Neuronal stem cell (in vitro differentiated cells): ENCODE results near the gene TUSC2.
A peak's percentile ranks its signal among the peaks of the same experiment; 100 is the strongest.

Experiments used
- DNase-seq: peaks from one replicate; pipeline ENCODE4 v3.0.0-alpha.2; 2013; ENCODE audit warnings: low spot score
- H2AFZ ChIP-seq: one replicate; pipeline ENCODE4 v1.6.1; 2013; ENCODE audit warnings: mild to moderate bottlenecking, low read length, inconsistent platforms
- H2AK5ac ChIP-seq: 2 replicates; pipeline ENCODE4 v1.6.1; 2013; ENCODE audit warnings: low read depth, mild to moderate bottlenecking, inconsistent platforms, low read length, moderate library complexity, mixed read lengths
- H2BK120ac ChIP-seq: 2 replicates; pipeline ENCODE4 v1.6.1; 2013; ENCODE audit warnings: low read depth, mild to moderate bottlenecking, inconsistent platforms, low read length, moderate library complexity, mixed read lengths
- H2BK12ac ChIP-seq: one replicate; pipeline ENCODE4 v1.6.1; 2013; ENCODE audit warnings: low read length, inconsistent platforms
- H2BK15ac ChIP-seq: 2 replicates; pipeline ENCODE4 v1.6.1; 2013; ENCODE audit warnings: mild to moderate bottlenecking, low read length, inconsistent platforms, mixed read lengths
- H2BK5ac ChIP-seq: one replicate; pipeline ENCODE4 v1.6.1; 2013; ENCODE audit warnings: inconsistent platforms, mild to moderate bottlenecking, low read length, moderate library complexity
- H3K14ac ChIP-seq: one replicate; pipeline ENCODE4 v1.6.1; 2013; ENCODE audit warnings: low read length, inconsistent platforms
- H3K18ac ChIP-seq: 2 replicates; pipeline ENCODE4 v1.6.1; 2013; ENCODE audit warnings: low read length, inconsistent platforms
- H3K23ac ChIP-seq: 2 replicates; pipeline ENCODE4 v1.6.1; 2013; ENCODE audit warnings: low read depth, mild to moderate bottlenecking, mixed read lengths, low read length, inconsistent platforms; ENCODE audit not compliant: poor library complexity
- H3K27ac ChIP-seq: replicated peaks from 3 replicates; pipeline ENCODE4 v1.5.1; 2013; ENCODE audit warnings: low read length, inconsistent platforms
- H3K27me3 ChIP-seq, 3 experiments: 2 replicates each; pipeline ENCODE4 v1.6.1; 2013; ENCODE audit warnings: low read length in 3 of 3, mild to moderate bottlenecking in 2 of 3, inconsistent platforms in 1 of 3, low read depth in 1 of 3, mixed read lengths in 1 of 3, moderate library complexity in 1 of 3; ENCODE audit not compliant: control insufficient read depth in 3 of 3, insufficient read depth in 3 of 3
- H3K36me3 ChIP-seq, 2 donors: replicated peaks in 1 of 2; 2 replicates each; pipeline ENCODE4 v1.6.1; 2013; ENCODE audit warnings: low read length in 2 of 2; ENCODE audit not compliant: control insufficient read depth in 2 of 2, insufficient read depth in 2 of 2
- H3K4ac ChIP-seq: 2 replicates; pipeline ENCODE4 v1.6.1; 2013; ENCODE audit warnings: inconsistent platforms, mild to moderate bottlenecking, low read length, moderate library complexity
- H3K4me1 ChIP-seq, 2 donors: 1 replicate in 1 of 2; 2 replicates in 1 of 2; pipeline ENCODE4 v1.6.1; 2013; ENCODE audit warnings: low read length in 2 of 2, low read depth in 1 of 2; ENCODE audit not compliant: control insufficient read depth in 2 of 2, insufficient read depth in 1 of 2
- H3K4me2 ChIP-seq: one replicate; pipeline ENCODE4 v1.6.1; 2013; ENCODE audit warnings: mild to moderate bottlenecking, low read length, inconsistent platforms; ENCODE audit not compliant: insufficient read depth, poor library complexity, severe bottlenecking
- H3K4me3 ChIP-seq, 2 donors: 2 replicates each; pipeline ENCODE4 v1.5.1; 2013; ENCODE audit warnings: low read length in 2 of 2, mild to moderate bottlenecking in 2 of 2, inconsistent platforms in 1 of 2, moderate library complexity in 1 of 2
- H3K79me1 ChIP-seq: one replicate; pipeline ENCODE4 v1.6.1; 2013; ENCODE audit warnings: low read depth, mild to moderate bottlenecking, inconsistent platforms, low read length, moderate library complexity
- H3K9ac ChIP-seq: one replicate; pipeline ENCODE4 v1.6.1; 2013; ENCODE audit warnings: mild to moderate bottlenecking, low read depth, low read length, inconsistent platforms; ENCODE audit not compliant: poor library complexity
- H3K9me3 ChIP-seq, 2 donors: replicated peaks in 1 of 2; 2 replicates each; pipeline versions ENCODE3 to v1.6.1; 2013; ENCODE audit warnings: low read length in 2 of 2, mild to moderate bottlenecking in 2 of 2, inconsistent platforms in 1 of 2, low read depth in 1 of 2, mixed read lengths in 1 of 2, moderate library complexity in 1 of 2; ENCODE audit not compliant: control insufficient read depth in 2 of 2, insufficient read depth in 1 of 2
- H4K8ac ChIP-seq: one replicate; pipeline ENCODE4 v1.6.1; 2013; ENCODE audit warnings: low read depth, mild to moderate bottlenecking, inconsistent platforms, low read length, moderate library complexity
- H4K91ac ChIP-seq: one replicate; pipeline ENCODE4 v1.6.1; 2013; ENCODE audit warnings: low read length, low read depth, mild to moderate bottlenecking, inconsistent platforms; ENCODE audit not compliant: poor library complexity
- WGBS, 2 donors: extraction: QIAGEN DNeasy Blood & Tissue Kit; methylation state at CpG; one replicate each; pipeline ENCODE4 v1.1.7; 2013; ENCODE audit warnings: missing lambda C conversion rate in 2 of 2, mixed read lengths in 1 of 2; ENCODE audit not compliant: insufficient read length in 2 of 2, insufficient replicate concordance in 1 of 2; ENCODE audit errors: extremely low coverage in 2 of 2; 5-methylcytosine and 5-hydroxymethylcytosine counted together

Gene TUSC2

DNA sequence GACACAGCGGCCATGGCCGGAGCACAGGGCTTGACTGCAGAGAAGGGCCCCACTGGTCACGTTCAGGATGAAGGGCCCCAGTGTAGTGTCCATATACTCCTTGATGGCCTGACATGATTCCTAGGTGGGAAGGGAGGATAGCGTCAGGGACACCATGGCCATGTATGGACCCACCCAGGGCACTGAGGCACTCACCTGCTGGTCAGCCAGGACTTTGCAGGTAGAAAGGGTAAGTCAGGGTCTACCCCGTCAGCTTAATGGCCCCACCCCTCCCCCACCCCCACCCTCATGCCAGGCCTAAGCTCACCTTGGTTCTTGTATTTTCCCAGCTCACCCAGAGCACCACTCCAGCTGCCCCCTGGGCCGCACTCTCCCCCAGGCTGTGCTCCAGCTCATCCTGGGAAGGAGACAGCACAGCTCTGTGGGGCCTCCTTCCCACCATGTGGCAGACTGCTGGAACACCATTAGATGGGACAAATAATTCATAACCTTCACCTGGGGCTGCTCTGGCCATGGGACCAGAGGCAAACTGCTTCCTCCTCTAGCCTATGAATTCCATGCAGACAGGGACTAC, 27.3 kb downstream of the TUSC2 start:
- Histone ChIP-seq H3K4me3 (no peak overlapping the region), H2BK15ac (no peak overlapping the region), H3K18ac (peak overlapping the region; percentile 0), H2AFZ (no peak overlapping the region), H3K79me1 (no peaks in the 10 kb centered on the region), H2AK5ac (peak overlapping the region; percentile 40), H3K27ac (no peak overlapping the region), H3K9me3 (no peaks in the 10 kb centered on the region), H2BK12ac (no peak overlapping the region), H3K4ac (no peak overlapping the region), H2BK5ac (no peak overlapping the region), H3K23ac (no peak overlapping the region), H3K36me3 (no peaks in the 10 kb centered on the region), H2BK120ac (no peak overlapping the region), H4K91ac (no peak overlapping the region), H3K4me1 (peaks cover 12 to 14% of the 10 kb centered on the region in 2 donors), H4K8ac (no peak overlapping the region), H3K14ac (no peak overlapping the region), H3K27me3 (no peaks in the 10 kb centered on the region), H3K4me2 (no peak overlapping the region), H3K9ac (no peak overlapping the region)
- no peak for DNase-seq
- WGBS, 2 donors = no CpG with 5 or more reads among the region's 6 CpGs

DNA sequence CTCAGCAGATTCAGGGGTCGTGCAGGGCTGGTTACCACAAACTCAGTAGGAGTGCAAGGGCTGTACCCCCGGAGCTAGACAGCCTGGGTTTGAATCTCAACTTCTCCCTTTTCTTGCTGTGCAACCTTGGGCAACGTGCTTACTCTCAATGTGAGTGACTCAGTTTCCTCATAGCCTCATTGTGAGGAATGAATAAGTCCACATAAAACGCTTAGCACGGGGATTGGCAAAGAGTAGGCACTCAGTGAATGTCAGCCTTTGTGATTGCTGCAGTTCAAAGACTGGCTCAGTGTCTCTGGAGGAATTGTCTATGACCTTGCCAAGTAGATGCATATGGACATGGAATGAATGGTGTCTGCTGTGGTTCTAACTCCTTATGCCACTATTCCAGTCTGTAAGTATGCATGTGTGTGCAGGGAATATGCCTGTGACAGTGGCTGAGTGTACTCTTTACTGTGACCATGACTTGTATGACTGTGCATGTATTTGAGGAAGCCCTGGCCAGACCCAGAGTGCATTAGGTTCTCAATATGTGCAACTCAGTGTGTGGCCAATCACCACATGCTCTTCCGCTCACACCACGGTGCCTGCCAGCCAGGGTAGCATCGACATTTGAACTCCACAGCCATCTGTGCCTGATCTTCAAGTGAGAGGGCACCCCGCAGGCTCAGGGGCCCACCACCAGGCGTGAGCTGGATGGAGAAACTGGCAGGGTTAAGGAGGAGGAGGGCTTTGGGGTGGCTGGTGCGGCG, 27.9 kb downstream of the TUSC2 start:
- H2BK15ac ChIP-seq = no peak overlapping the region
- H3K9me3 ChIP-seq = no peaks in the 10 kb centered on the region
- no peak overlapping the region for H4K91ac ChIP-seq
- no peak overlapping the region for H2BK12ac ChIP-seq
- H3K14ac ChIP-seq = no peak overlapping the region
- no peak overlapping the region for H3K23ac ChIP-seq
- H3K18ac ChIP-seq = peak overlapping the region; percentile 0
- no peak overlapping the region for H2BK120ac ChIP-seq
- no CpG with 5 or more reads among the region's 12 CpGs for WGBS, 2 donors
- DNase-seq = no peak
- peak overlapping the region; percentile 40 for H2AK5ac ChIP-seq
- no peak overlapping the region for H3K4ac ChIP-seq
- H3K4me3 ChIP-seq = peak overlapping the region; percentile 70 to 82
- peaks cover 12 to 14% of the 10 kb centered on the region in 2 donors for H3K4me1 ChIP-seq
- H3K4me2 ChIP-seq = peak overlapping the region; percentile 48
- no peaks in the 10 kb centered on the region for H3K36me3 ChIP-seq
- H3K27me3 ChIP-seq = no peaks in the 10 kb centered on the region
- H3K27ac ChIP-seq = no peak overlapping the region
- H3K79me1 ChIP-seq = no peaks in the 10 kb centered on the region
- peak overlapping the region; percentile 86 for H2AFZ ChIP-seq
- no peak overlapping the region for H3K9ac ChIP-seq
- H4K8ac ChIP-seq = no peak overlapping the region
- no peak overlapping the region for H2BK5ac ChIP-seq

DNA sequence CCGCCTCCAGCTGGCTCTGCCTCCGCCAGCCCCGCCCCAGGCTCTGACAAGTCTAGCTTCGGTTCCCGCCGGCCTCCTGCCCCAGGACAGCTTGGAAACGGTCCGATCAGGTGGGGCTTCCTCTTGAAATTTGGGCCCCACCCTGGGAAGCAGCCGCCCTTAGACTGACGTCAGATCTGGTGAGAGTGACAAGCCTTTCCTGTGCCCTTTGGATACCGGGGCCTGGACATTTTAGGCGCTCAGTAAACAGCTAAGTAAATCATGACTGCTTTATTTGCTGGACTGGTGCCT, 28.4 kb downstream of the TUSC2 start:
- no peak overlapping the region for H4K8ac ChIP-seq
- no peak overlapping the region for H4K91ac ChIP-seq
- no peak overlapping the region for H2BK15ac ChIP-seq
- H2AK5ac ChIP-seq = no peak overlapping the region
- no peak overlapping the region for H2BK12ac ChIP-seq
- peak overlapping the region; percentile 86 for H2AFZ ChIP-seq
- no peak overlapping the region for H3K4ac ChIP-seq
- peak overlapping the region; percentile 48 for H3K4me2 ChIP-seq
- H3K18ac ChIP-seq = no peak overlapping the region
- no peak overlapping the region for H3K9ac ChIP-seq
- no peaks in the 10 kb centered on the region for H3K36me3 ChIP-seq
- H3K23ac ChIP-seq = no peak overlapping the region
- peak overlapping the region; percentile 70 to 82 for H3K4me3 ChIP-seq
- no peak overlapping the region for H3K14ac ChIP-seq
- no peaks in the 10 kb centered on the region for H3K27me3 ChIP-seq
- no peaks in the 10 kb centered on the region for H3K9me3 ChIP-seq
- H2BK120ac ChIP-seq = no peak overlapping the region
- no peak overlapping the region for H3K27ac ChIP-seq
- WGBS, 2 donors = no CpG with 5 or more reads among the region's 12 CpGs
- H3K79me1 ChIP-seq = no peaks in the 10 kb centered on the region
- DNase-seq = no peak
- H2BK5ac ChIP-seq = no peak overlapping the region
- H3K4me1 ChIP-seq = peaks cover 12 to 14% of the 10 kb centered on the region in 2 donors

DNA sequence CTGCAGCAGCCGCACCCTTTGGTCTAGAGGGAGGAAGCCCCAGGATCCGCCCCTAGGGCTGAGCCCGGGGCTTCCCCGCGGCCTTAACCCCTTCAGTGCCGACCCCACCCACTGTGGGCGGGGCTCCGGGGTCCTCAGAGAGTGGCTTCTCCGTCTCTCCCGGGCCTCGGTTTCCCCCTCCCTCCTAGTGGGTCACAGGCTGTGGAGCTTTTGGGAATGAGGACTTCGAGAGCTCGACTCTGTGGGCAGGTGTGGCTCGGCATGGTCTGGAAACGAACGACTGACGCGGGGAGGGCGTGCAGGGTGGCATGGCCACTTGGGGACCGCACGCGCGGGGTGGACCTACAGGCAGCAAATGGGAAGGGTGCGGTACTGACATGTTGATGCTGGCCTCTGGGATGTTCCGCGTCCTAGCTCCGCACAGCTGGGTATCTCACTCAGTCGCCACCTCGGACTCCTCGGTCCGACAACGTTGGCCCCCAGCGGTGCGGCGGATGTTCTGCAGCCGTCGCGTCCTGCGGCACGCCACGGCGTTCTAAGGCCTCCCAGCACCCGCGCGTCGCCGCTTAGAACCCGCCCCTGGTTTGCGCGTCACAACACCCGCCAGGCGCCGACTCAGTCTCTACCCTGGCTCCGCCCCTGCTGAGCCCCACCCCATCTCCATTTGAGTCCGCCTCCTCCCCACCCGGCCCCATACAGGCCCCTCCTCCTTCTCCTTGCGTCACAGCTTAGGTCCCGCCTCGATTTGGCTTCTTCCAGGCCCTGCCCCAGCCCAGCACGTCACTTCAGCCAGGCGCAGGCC, 29.0 kb downstream of the TUSC2 start, which contains the start of the genes HYAL3 and NAA80:
TSS of gene HYAL3 (minus strand) at position 570 of the 802 bp plus-strand sequence. CDS start 3,803 bp downstream, outside the sequence.
TSS of gene NAA80 (minus strand) at position 570 of the 802 bp plus-strand sequence. CDS start 1,942 bp downstream, outside the sequence.
- Histone ChIP-seq H3K14ac (peak within 1 kb of the TSS; percentile 97), H3K9me3 (no peaks in the 10 kb centered on the region), H2AK5ac (peak within 1 kb of the TSS; percentile 92), H4K8ac (no peak within 1 kb of the TSS), H2BK120ac (no peak within 1 kb of the TSS), H3K9ac (peak within 1 kb of the TSS; percentile 99), H3K27me3 (no peaks in the 10 kb centered on the region), H2AFZ (peak within 1 kb of the TSS; percentile 91), H2BK12ac (peak within 1 kb of the TSS; percentile 87), H3K23ac (peak within 1 kb of the TSS; percentile 90), H3K36me3 (no peaks in the 10 kb centered on the region), H2BK15ac (peak within 1 kb of the TSS; percentile 75), H3K18ac (peak within 1 kb of the TSS; percentile 95), H3K27ac (peak within 1 kb of the TSS; percentile 31), H3K4me1 (peaks cover 12 to 14% of the 10 kb centered on the region in 2 donors), H2BK5ac (peak within 1 kb of the TSS; percentile 88), H3K4me3 (peak within 1 kb of the TSS; percentile 82 to 95), H4K91ac (peak within 1 kb of the TSS; percentile 64), H3K79me1 (no peaks in the 10 kb centered on the region), H3K4ac (peak within 1 kb of the TSS; percentile 23), H3K4me2 (peak within 1 kb of the TSS; percentile 100)
- WGBS, 2 donors = no CpG with 5 or more reads among the region's 61 CpGs
- peak; percentile 99 for DNase-seq
